Effector memory CD8-positive, alpha-beta T cell (primary cell): ENCODE data around the gene PBX1.

Experiments used
- ATAC-seq: fragments of 150-1000 bp; cut with Tn5 transposase; replicated peaks from 2 replicates; pipeline ENCODE4 v1.10.0; 2021; ENCODE audit warnings: mild to moderate bottlenecking, moderate library complexity
- DNase-seq, 3 experiments: peaks; one replicate each; pipeline ENCODE4 v3.0.0; 2021
- H3K27ac Mint-ChIP-seq, 2 donors: one replicate each; pipeline ENCODE4 v1.8.0; 2022; ENCODE audit warnings: mild to moderate bottlenecking in 2 of 2, mixed read lengths in 2 of 2, moderate library complexity in 2 of 2
- H3K27me3 Mint-ChIP-seq, 2 donors: one replicate each; pipeline ENCODE4 v1.8.0; 2022; ENCODE audit warnings: mixed read lengths in 2 of 2
- H3K36me3 Mint-ChIP-seq: one replicate; pipeline ENCODE4 v1.8.0; 2022; ENCODE audit warnings: mild to moderate bottlenecking, moderate library complexity, mixed read lengths; ENCODE audit not compliant: insufficient read depth
- H3K4me1 Mint-ChIP-seq, 2 donors: one replicate each; pipeline ENCODE4 v1.8.0; 2022; ENCODE audit warnings: low read depth in 2 of 2, mixed read lengths in 2 of 2
- H3K4me3 Mint-ChIP-seq, 2 donors: one replicate each; pipeline ENCODE4 v1.8.0; 2022; ENCODE audit warnings: mild to moderate bottlenecking in 2 of 2, mixed read lengths in 2 of 2, moderate library complexity in 2 of 2
- H3K9me3 Mint-ChIP-seq, 2 donors: one replicate each; pipeline ENCODE4 v1.8.0; 2022; ENCODE audit warnings: mixed read lengths in 2 of 2

Gene PBX1

GRCh38 chr1:164707868-164708331 is 148.9 kb downstream of the PBX1 start:
- H3K36me3 Mint-ChIP-seq, result no peaks in the 10 kb centered on the region
- H3K27me3 Mint-ChIP-seq, result no peaks in the 10 kb centered on the region
- H3K4me3 Mint-ChIP-seq, result no peak overlapping the region
- ATAC-seq, result no peak
- no peak for DNase-seq
- no peaks in the 10 kb centered on the region for H3K4me1 Mint-ChIP-seq
- H3K27ac Mint-ChIP-seq, result no peak overlapping the region
- H3K9me3 Mint-ChIP-seq, result no peaks in the 10 kb centered on the region

GRCh38 chr1:164708596-164708995 is 149.6 kb downstream of the PBX1 start:
- ATAC-seq, result no peak
- Mint-ChIP-seq H3K9me3 (no peaks in the 10 kb centered on the region), H3K4me3 (no peak overlapping the region), H3K27me3 (no peaks in the 10 kb centered on the region), H3K27ac (no peak overlapping the region), H3K36me3 (no peaks in the 10 kb centered on the region), H3K4me1 (no peaks in the 10 kb centered on the region)
- DNase-seq, result no peak

- H3K27ac Mint-ChIP-seq, result no peak overlapping the region
- DNase-seq (no peak), ATAC-seq (no peak)
- H3K4me3 Mint-ChIP-seq, result no peak overlapping the region
- H3K9me3 Mint-ChIP-seq, result no peaks in the 10 kb centered on the region
- H3K36me3 Mint-ChIP-seq, result no peaks in the 10 kb centered on the region
- H3K27me3 Mint-ChIP-seq, result no peaks in the 10 kb centered on the region
- H3K4me1 Mint-ChIP-seq, result no peaks in the 10 kb centered on the region
Measured at GRCh38 chr1:164709126-164709525, 150.1 kb downstream of the PBX1 start.

GRCh38 chr1:164709541-164710278 is 150.7 kb downstream of the PBX1 start:
- Mint-ChIP-seq H3K4me3 (no peak overlapping the region), H3K27ac (no peak overlapping the region), H3K4me1 (no peaks in the 10 kb centered on the region), H3K36me3 (no peaks in the 10 kb centered on the region), H3K27me3 (no peaks in the 10 kb centered on the region), H3K9me3 (no peaks in the 10 kb centered on the region)
- DNase-seq (no peak), ATAC-seq (no peak)

GRCh38 chr1:164712131-164713036 is 153.4 kb downstream of the PBX1 start:
- no peak for ATAC-seq
- Mint-ChIP-seq H3K36me3 (no peaks in the 10 kb centered on the region), H3K27me3 (no peaks in the 10 kb centered on the region), H3K4me1 (no peaks in the 10 kb centered on the region), H3K9me3 (no peaks in the 10 kb centered on the region), H3K27ac (no peak overlapping the region), H3K4me3 (no peak overlapping the region)
- DNase-seq, result no peak

GRCh38 chr1:164713456-164714207 is 154.6 kb downstream of the PBX1 start:
- H3K9me3 Mint-ChIP-seq, result no peaks in the 10 kb centered on the region
- no peaks in the 10 kb centered on the region for H3K27me3 Mint-ChIP-seq
- H3K27ac Mint-ChIP-seq, result no peak overlapping the region
- ATAC-seq (no peak), DNase-seq (no peak)
- H3K4me3 Mint-ChIP-seq, result no peak overlapping the region
- no peaks in the 10 kb centered on the region for H3K4me1 Mint-ChIP-seq
- H3K36me3 Mint-ChIP-seq, result no peaks in the 10 kb centered on the region

GRCh38 chr1:164716992-164717703 is 158.2 kb downstream of the PBX1 start:
- peak; percentile 43 for ATAC-seq
- no peak for DNase-seq
- Mint-ChIP-seq H3K27ac (no peak overlapping the region), H3K4me1 (peaks cover 5 to 9% of the 10 kb centered on the region in 2 donors), H3K4me3 (no peak overlapping the region), H3K36me3 (no peaks in the 10 kb centered on the region), H3K27me3 (no peaks in the 10 kb centered on the region), H3K9me3 (no peaks in the 10 kb centered on the region)

- H3K4me1 Mint-ChIP-seq, result peaks cover 5 to 9% of the 10 kb centered on the region in 2 donors
- no peak overlapping the region for H3K27ac Mint-ChIP-seq
- no peak for ATAC-seq
- H3K36me3 Mint-ChIP-seq, result no peaks in the 10 kb centered on the region
- DNase-seq, result no peak
- H3K9me3 Mint-ChIP-seq, result peaks cover 0 to 3% of the 10 kb centered on the region in 2 donors
- peaks cover 0 to 4% of the 10 kb centered on the region in 2 donors for H3K27me3 Mint-ChIP-seq
- H3K4me3 Mint-ChIP-seq, result no peak overlapping the region
Measured at GRCh38 chr1:164718821-164719220, 159.8 kb downstream of the PBX1 start.

GRCh38 chr1:164719676-164720439 is 160.9 kb downstream of the PBX1 start:
- DNase-seq, result no peak
- Mint-ChIP-seq H3K27me3 (peaks cover 0 to 4% of the 10 kb centered on the region in 2 donors), H3K27ac (no peak overlapping the region), H3K36me3 (no peaks in the 10 kb centered on the region), H3K4me1 (peaks cover 5 to 9% of the 10 kb centered on the region in 2 donors), H3K9me3 (peaks cover 0 to 3% of the 10 kb centered on the region in 2 donors), H3K4me3 (no peak overlapping the region)
- no peak for ATAC-seq

GRCh38 chr1:164720440-164721227 is 161.7 kb downstream of the PBX1 start:
- Mint-ChIP-seq H3K27me3 (peaks cover 0 to 4% of the 10 kb centered on the region in 2 donors), H3K4me1 (peaks cover 5 to 9% of the 10 kb centered on the region in 2 donors), H3K36me3 (no peaks in the 10 kb centered on the region), H3K27ac (no peak overlapping the region), H3K9me3 (peaks cover 0 to 3% of the 10 kb centered on the region in 2 donors), H3K4me3 (no peak overlapping the region)
- DNase-seq, result no peak
- no peak for ATAC-seq

GRCh38 chr1:164721228-164721496 is 162.2 kb downstream of the PBX1 start:
- DNase-seq, result no peak
- Mint-ChIP-seq H3K36me3 (no peaks in the 10 kb centered on the region), H3K4me1 (peaks cover 5 to 9% of the 10 kb centered on the region in 2 donors), H3K27me3 (peaks cover 0 to 4% of the 10 kb centered on the region in 2 donors), H3K27ac (no peak overlapping the region), H3K4me3 (no peak overlapping the region), H3K9me3 (peaks cover 0 to 3% of the 10 kb centered on the region in 2 donors)
- ATAC-seq, result no peak

- Mint-ChIP-seq H3K4me1 (peaks cover 5 to 9% of the 10 kb centered on the region in 2 donors), H3K9me3 (peaks cover 0 to 3% of the 10 kb centered on the region in 2 donors), H3K4me3 (no peak overlapping the region), H3K36me3 (no peaks in the 10 kb centered on the region), H3K27ac (no peak overlapping the region), H3K27me3 (peaks cover 0 to 4% of the 10 kb centered on the region in 2 donors)
- no peak for DNase-seq
- ATAC-seq, result no peak
Measured at GRCh38 chr1:164723296-164723798, 164.4 kb downstream of the PBX1 start.
